Measurements from ENCODE around the gene AXL.

Gene AXL

GRCh38 chr19:41308450-41309179 lies 89.6 kb downstream of the AXL start:
- peak; percentile 79 for DNase-seq (ENCODE audit: low read depth in 2 of 2)

DNA sequence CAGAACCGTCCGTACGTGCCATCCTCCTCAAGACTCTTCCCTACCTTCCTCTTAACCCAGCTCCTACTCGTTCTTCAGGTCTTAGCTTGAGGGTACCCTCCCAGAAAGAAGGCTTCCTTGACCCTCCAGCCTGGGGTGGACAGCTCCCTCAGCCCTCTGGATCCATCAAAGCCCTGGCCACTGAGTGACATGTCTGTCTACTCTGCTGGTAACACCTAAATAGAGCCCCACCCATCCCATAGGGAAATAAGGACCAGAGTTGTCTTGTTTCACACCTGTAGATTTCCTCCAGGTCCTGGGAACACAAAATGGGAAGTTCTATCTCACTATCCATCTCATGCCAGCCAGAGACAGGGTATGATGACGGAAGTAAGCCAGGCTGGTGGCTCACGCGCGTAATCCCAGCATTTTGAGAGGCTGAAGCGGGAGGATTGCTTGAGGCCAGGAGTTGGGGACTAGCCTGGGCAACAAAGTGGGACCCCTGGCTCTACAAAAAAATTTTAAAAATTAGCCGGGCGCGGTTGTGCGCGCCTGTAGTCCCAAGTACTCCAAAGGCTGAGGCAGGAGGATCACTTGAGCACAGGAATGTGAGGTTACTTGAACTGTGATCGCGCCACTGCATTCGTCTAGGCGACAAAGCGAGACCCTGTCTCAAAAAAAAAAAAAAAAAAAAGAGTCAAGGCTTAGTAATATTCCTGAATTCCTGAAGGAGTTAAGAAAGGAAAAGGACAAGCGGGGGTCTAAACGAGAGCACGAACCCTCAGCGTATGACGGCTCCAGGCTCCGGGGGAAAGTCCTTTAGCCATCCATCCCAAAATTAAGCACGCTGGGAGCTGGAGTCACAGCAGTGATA lies 90.4 kb downstream of the AXL start:
- no peak for DNase-seq (ENCODE audit: low read depth in 2 of 2)

DNA sequence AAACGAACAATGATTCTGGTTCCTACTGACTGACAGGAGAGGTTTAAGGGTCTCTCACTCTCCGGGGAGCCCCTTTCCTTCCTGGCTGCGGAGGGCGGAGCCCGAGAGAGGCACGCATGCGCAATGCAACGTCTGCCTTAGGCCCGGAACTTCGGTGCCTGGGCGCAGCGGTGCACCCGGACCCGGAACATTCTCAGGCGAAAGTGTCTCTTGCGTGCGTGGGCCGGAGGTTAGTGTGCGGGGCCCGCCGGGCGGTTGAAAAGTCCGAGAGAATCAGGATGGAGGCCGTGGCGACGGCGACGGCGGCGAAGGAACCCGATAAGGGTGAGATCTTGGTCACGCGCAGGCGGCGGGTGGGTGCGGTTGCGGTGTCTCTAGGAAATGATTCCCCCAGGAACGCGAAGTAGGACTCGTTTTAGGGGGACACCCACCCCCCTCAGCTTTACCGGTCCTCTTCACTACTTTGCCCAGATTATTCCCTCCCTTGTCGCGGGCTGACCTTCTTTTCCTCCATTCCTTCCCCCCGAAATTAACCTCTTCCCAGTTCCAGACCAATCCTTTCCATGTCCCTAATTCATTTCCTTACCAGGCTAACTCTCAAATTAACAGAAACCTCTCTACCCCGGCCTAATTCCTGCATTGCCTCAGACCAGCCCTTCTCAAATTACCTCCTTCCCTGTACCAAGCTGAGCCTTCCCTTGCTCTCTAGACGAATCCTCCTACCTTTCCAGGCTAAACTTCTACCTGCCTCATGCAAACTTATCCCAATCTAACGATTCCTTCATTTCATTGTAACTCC lies 91.2 kb downstream of the AXL start, which contains the start of gene CCDC97:
Gene CCDC97, plus strand, starts transcription at position 140 of the 799 bp plus-strand sequence. Its CDS starts 139 bp downstream, at position 279.
- peak; percentile 80 to 82 for DNase-seq (ENCODE audit: low read depth in 2 of 2)

DNA sequence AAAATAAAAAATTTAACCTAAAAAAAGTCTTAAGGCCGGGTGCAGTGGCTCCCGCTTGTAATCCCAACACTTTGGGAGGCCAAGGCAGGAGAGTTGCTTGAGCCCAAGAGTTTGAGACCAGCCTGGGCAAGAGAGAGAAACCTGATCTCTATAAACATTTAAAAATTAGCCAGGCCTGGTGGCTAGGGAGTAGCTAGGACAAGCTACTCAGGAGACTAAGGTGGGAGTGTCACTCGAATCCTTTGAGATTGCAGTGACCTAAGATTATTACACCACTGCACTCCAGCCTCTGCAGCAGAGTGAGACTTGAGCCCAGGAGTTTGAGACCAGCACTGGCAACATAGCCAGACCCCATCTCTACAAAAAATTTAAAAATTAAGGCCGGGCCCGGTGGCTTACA lies 92.0 kb downstream of the AXL start:
- DNase-seq (ENCODE audit: low read depth in 2 of 2): no peak

Data from stimulated activated CD8-positive, alpha-beta memory T cell treated with anti-CD3 and anti-CD28 coated beads, Interleukin-15, amount 100 ng/mL, for 48 hours (primary cell).